K562 (cell line): Measurements from ENCODE around the gene CCDC47. TPM values are rescaled to one million over a fixed set of nuclear protein-coding genes. Genes with fewer than 3 reads are reported as not detected.

Experiments used
- ARHGAP35 ChIP-seq: fragments of 450-650 bp; IDR thresholded peaks from 2 replicates; pipeline ENCODE4 v1.6.1; 2018; ENCODE audit not compliant: partially characterized antibody
- BRD4 ChIP-seq: fragments of 200-600 bp; sonication (generic); IDR thresholded peaks from 2 replicates; pipeline ENCODE4 v1.6.1; 2017; ENCODE audit warnings: inconsistent platforms
- CBFB ChIP-seq: sonication (generic); formaldehyde crosslinking; IDR thresholded peaks from 2 replicates; pipeline ENCODE4 v1.4.0; 2020; ENCODE audit warnings: mild to moderate bottlenecking, missing genetic modification reagents
- HEY1 ChIP-seq: fragments of 250-450 bp; sonication (Bioruptor Pico); IDR thresholded peaks from 2 replicates; pipeline ENCODE4 v1.5.0; 2020; ENCODE audit warnings: mild to moderate bottlenecking, moderate library complexity, borderline replicate concordance
- HMG20B ChIP-seq: fragments of 250-450 bp; sonication (Bioruptor Pico); IDR thresholded peaks from 2 replicates; pipeline ENCODE4 v1.5.0; 2021; ENCODE audit warnings: mild to moderate bottlenecking
- KLF13 ChIP-seq: fragments of 450-650 bp; IDR thresholded peaks from 2 replicates; pipeline ENCODE4 v1.6.1; 2016; ENCODE audit warnings: missing genetic modification characterization, low read depth, mild to moderate bottlenecking, missing compliant biosample characterization, moderate library complexity, borderline replicate concordance
- LARP7 ChIP-seq: fragments of 450-650 bp; IDR thresholded peaks from 2 replicates; pipeline ENCODE4 v1.6.1; 2016
- MXI1 ChIP-seq: IDR thresholded peaks from 2 replicates; pipeline ENCODE4 v1.6.1; 2011; ENCODE audit warnings: low read depth, mild to moderate bottlenecking, improper control_type of control experiment, low read length
- MYNN ChIP-seq, 2 experiments: sonication (generic); formaldehyde crosslinking in 1 of 2; IDR thresholded peaks; 2 replicates each; pipeline versions ENCODE4 v1.5.0 to v1.6.1; 2016 to 2020; ENCODE audit warnings: antibody characterized with exemption in 1 of 2, missing genetic modification reagents in 1 of 2
- NFYB ChIP-seq: IDR thresholded peaks from 2 replicates; pipeline ENCODE4 v1.6.1; 2011; ENCODE audit warnings: mild to moderate bottlenecking, moderate library complexity; ENCODE audit not compliant: insufficient read length; ENCODE audit errors: extremely low read depth
- PML ChIP-seq: IDR thresholded peaks from 2 replicates; pipeline ENCODE4 v1.6.1; 2012; ENCODE audit warnings: low read length, inconsistent platforms
- POLR2B ChIP-seq: fragments of 450-650 bp; IDR thresholded peaks from 2 replicates; pipeline ENCODE4 v1.6.1; 2018; ENCODE audit warnings: low read depth; ENCODE audit not compliant: partially characterized antibody
- RBFOX2 ChIP-seq: fragments of 200-400 bp; formaldehyde crosslinking; IDR thresholded peaks from 2 replicates; pipeline ENCODE4 v1.6.1; 2017; ENCODE audit warnings: low read depth, mild to moderate bottlenecking, low read length, moderate library complexity
- RBM22 ChIP-seq: fragments of 200-400 bp; formaldehyde crosslinking; IDR thresholded peaks from 2 replicates; pipeline ENCODE4 v1.6.1; 2018; ENCODE audit warnings: low read length, low read depth; ENCODE audit not compliant: poor library complexity, severe bottlenecking
- RCOR1 ChIP-seq, 2 experiments: IDR thresholded peaks; 2 replicates each; pipeline ENCODE4 v1.6.1; 2012; ENCODE audit warnings: low read depth in 2 of 2, low read length in 2 of 2, borderline replicate concordance in 1 of 2, improper control_type of control experiment in 1 of 2
- TFAM ChIP-seq: fragments of 250-450 bp; sonication (Bioruptor Pico); conservative IDR thresholded peaks from 2 replicates; pipeline ENCODE4 v1.5.0; 2021; ENCODE audit warnings: mild to moderate bottlenecking, moderate library complexity
- TOE1 ChIP-seq, 2 experiments: fragments of 450-650 bp in 1 of 2; sonication (generic) in 1 of 2; formaldehyde crosslinking in 1 of 2; IDR thresholded peaks; 2 replicates each; pipeline versions ENCODE4 v1.7.1 to v1.8.0; 2016 to 2022; ENCODE audit warnings: borderline replicate concordance in 2 of 2, mild to moderate bottlenecking in 2 of 2, antibody characterized with exemption in 1 of 2, inconsistent platforms in 1 of 2, low read depth in 1 of 2, missing genetic modification reagents in 1 of 2, moderate library complexity in 1 of 2
- ZC3H8 ChIP-seq: fragments of 450-650 bp; IDR thresholded peaks from 2 replicates; pipeline ENCODE4 v1.6.1; 2017
- ZNF197 ChIP-seq: fragments of 200-800 bp; sonication (Bioruptor generic); IDR thresholded peaks from 2 replicates; pipeline ENCODE4 v1.6.1; 2016; ENCODE audit warnings: low read depth, missing genetic modification characterization, missing compliant biosample characterization
- ZNF589 ChIP-seq: fragments of 200-800 bp; sonication (Bioruptor generic); IDR thresholded peaks from 2 replicates; pipeline ENCODE4 v1.6.1; 2016; ENCODE audit warnings: low read depth, missing genetic modification characterization, missing compliant biosample characterization
- polyA plus RNA-seq, 8 experiments: library from polyadenylated mRNA; depleted of rRNA in 4 of 8; stranded (reverse) in 5 of 8; unstranded in 3 of 8; fragments of >200 nt; fragmentation: Nextera tagmentation in 2 of 8; fragmentation: Illumina TruSeq in 1 of 8; extraction: Ambion mirVana in 2 of 8; extraction: Trizol in 1 of 8; gene quantifications; 2 replicates each; pipeline versions ENCODE4 v1.2.1 to v1.2.3, GENCODE V29; 2011 to 2014; ENCODE audit warnings: inconsistent platforms in 1 of 8, missing spikeins in 1 of 8
- total RNA-seq, 7 experiments: library from RNA; depleted of rRNA in 6 of 7; stranded (reverse); fragments of >200 nt in 6 of 7; fragmentation: Illumina TruSeq in 2 of 7; extraction: Trizol in 2 of 7; gene quantifications; 2 replicates each; pipeline versions ENCODE4 v1.2.1 to v1.2.3, GENCODE V29; 2011 to 2021; ENCODE audit warnings: low replicate concordance in 1 of 7
- TF ChIP-seq, protein P1 (sequence below): sonication (generic); formaldehyde crosslinking; IDR thresholded peaks from 2 replicates; pipeline ENCODE4 v1.8.1; 2022; ENCODE audit warnings: missing genetic modification reagents
- TF ChIP-seq, protein P2 (sequence below): fragments of 150-350 bp; IDR thresholded peaks from 2 replicates; pipeline ENCODE4 v1.6.1; 2014; ENCODE audit warnings: low read depth, mild to moderate bottlenecking, low read length, borderline replicate concordance
- TF ChIP-seq, protein P3 (sequence below): fragments of 450-650 bp; IDR thresholded peaks from 2 replicates; pipeline ENCODE4 v1.6.1; 2018; ENCODE audit warnings: mild to moderate bottlenecking, low read depth; ENCODE audit not compliant: partially characterized antibody

CCDC47 gene
- total and polyA plus RNA-seq, 9 of the 15 experiments (the other 6 are each of a cell fraction or from before 2014, with no cell fraction given), result 15.5 to 162 (median 122) TPM

DNA sequence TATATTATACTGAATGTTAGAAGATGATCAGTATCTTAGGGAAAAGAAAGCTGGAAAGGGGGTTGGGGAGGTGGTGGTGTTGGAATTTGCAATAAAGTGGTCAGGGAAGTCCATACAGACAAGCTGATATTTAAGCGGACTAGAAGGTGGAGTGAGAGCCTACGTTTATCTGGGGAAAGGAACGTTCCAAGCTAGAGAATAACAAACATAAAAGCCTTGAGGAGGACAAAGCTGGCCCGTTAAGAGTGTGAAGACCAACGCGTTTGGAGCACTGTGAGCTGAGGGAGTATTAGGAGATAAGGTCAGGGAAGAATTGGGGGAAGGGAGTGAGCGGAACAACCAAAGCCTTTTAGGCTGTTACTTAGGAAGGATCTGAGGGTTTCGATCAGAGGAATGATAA lies 2.0 kb upstream of the CCDC47 start (continued):
- TF ChIP-seq RCOR1 (IDR thresholded peaks at IDR 0.05; ENCODE audit: borderline replicate concordance in 1 of 2, low read depth in 2 of 2, low read length in 2 of 2) (0 out of 4 replicates have a peak, but pooled peaks of 1 of the 2 experiments have one; percentile 17), KLF13 (no peak), HEY1 (CRISPR knock-in tag) (no peak), NFYB (no peak), PML (no peak), ZNF197 (CRISPR knock-in tag) (no peak), CBFB (CRISPR knock-in tag) (no peak), ARHGAP35 (no peak), POLR2B (peak; percentile 18), TFAM (no peak), RBFOX2 (no peak), TOE1 (IDR thresholded peaks at IDR 0.05; ENCODE audit: borderline replicate concordance) (0 out of 2 replicates have a peak, but pooled peaks have one; percentile 35), TOE1 (CRISPR knock-in tag; IDR thresholded peaks at IDR 0.05; ENCODE audit: borderline replicate concordance, low read depth) (no peak), RBM22 (no peak), HMG20B (CRISPR knock-in tag) (no peak), BRD4 (no peak), MXI1 (0 out of 2 replicates have a peak, but pooled peaks have one; percentile 5), ZC3H8 (no peak), LARP7 (no peak), MYNN (IDR thresholded peaks at IDR 0.05) (no peak), MYNN (CRISPR knock-in tag; IDR thresholded peaks at IDR 0.05) (no peak), ZNF589 (CRISPR knock-in tag) (no peak)
- TF ChIP-seq, protein P1, sequence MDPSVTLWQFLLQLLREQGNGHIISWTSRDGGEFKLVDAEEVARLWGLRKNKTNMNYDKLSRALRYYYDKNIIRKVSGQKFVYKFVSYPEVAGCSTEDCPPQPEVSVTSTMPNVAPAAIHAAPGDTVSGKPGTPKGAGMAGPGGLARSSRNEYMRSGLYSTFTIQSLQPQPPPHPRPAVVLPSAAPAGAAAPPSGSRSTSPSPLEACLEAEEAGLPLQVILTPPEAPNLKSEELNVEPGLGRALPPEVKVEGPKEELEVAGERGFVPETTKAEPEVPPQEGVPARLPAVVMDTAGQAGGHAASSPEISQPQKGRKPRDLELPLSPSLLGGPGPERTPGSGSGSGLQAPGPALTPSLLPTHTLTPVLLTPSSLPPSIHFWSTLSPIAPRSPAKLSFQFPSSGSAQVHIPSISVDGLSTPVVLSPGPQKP (CRISPR knock-in tag), result no peak
- TF ChIP-seq, protein P2, sequence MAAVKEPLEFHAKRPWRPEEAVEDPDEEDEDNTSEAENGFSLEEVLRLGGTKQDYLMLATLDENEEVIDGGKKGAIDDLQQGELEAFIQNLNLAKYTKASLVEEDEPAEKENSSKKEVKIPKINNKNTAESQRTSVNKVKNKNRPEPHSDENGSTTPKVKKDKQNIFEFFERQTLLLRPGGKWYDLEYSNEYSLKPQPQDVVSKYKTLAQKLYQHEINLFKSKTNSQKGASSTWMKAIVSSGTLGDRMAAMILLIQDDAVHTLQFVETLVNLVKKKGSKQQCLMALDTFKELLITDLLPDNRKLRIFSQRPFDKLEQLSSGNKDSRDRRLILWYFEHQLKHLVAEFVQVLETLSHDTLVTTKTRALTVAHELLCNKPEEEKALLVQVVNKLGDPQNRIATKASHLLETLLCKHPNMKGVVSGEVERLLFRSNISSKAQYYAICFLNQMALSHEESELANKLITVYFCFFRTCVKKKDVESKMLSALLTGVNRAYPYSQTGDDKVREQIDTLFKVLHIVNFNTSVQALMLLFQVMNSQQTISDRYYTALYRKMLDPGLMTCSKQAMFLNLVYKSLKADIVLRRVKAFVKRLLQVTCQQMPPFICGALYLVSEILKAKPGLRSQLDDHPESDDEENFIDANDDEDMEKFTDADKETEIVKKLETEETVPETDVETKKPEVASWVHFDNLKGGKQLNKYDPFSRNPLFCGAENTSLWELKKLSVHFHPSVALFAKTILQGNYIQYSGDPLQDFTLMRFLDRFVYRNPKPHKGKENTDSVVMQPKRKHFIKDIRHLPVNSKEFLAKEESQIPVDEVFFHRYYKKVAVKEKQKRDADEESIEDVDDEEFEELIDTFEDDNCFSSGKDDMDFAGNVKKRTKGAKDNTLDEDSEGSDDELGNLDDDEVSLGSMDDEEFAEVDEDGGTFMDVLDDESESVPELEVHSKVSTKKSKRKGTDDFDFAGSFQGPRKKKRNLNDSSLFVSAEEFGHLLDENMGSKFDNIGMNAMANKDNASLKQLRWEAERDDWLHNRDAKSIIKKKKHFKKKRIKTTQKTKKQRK, result no peak
- TF ChIP-seq, protein P3, sequence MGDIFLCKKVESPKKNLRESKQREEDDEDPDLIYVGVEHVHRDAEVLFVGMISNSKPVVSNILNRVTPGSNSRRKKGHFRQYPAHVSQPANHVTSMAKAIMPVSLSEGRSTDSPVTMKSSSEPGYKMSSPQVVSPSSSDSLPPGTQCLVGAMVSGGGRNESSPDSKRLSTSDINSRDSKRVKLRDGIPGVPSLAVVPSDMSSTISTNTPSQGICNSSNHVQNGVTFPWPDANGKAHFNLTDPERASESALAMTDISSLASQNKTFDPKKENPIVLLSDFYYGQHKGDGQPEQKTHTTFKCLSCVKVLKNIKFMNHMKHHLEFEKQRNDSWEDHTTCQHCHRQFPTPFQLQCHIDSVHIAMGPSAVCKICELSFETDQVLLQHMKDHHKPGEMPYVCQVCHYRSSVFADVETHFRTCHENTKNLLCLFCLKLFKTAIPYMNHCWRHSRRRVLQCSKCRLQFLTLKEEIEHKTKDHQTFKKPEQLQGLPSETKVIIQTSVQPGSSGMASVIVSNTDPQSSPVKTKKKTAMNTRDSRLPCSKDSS, result no peak
